ENCODE results near the gene CCDC154.

GRCh38 chr16:1491327-1491726, 47.0 kb upstream of the CCDC154 start:
- TF ChIP-seq CTCF (conservative IDR thresholded peaks at IDR 0.05) = no peak
- no peak for TF ChIP-seq ZFX (IDR thresholded peaks at IDR 0.05)

Measured in C4-2B (cell line).